ENCODE data around the gene NCOA6. TPM values are rescaled to one million over a fixed set of nuclear protein-coding genes. Genes with fewer than 3 reads are reported as not detected.

The NCOA6 gene
- polyA plus RNA-seq, 1 of the 3 experiments (the other 2 are of a cell fraction): 14.5 TPM

- TF ChIP-seq RXRA (IDR thresholded peaks at IDR 0.05; ENCODE audit: borderline replicate concordance, low read depth): no peak
These were observed 26.8 kb upstream of the NCOA6 start (continued) for GRCh38 chr20:34852298-34852697.

GRCh38 chr20:34850969-34851368, 25.5 kb upstream of the NCOA6 start:
- Histone ChIP-seq H3K4me2 (no peak overlapping the region), H3K36me3 (replicated peaks in 1 of 2; ENCODE audit: control insufficient read depth in 1 of 2, insufficient read depth in 2 of 2, low read length in 1 of 2) (peaks cover 7 to 41% of the 10 kb centered on the region in 2 experiments), H3K27ac (ENCODE audit: low read depth in 2 of 2, low read length in 1 of 2) (no peak overlapping the region), H3K9ac (no peak overlapping the region), H2AFZ (ENCODE audit: low read depth) (no peak overlapping the region), H3F3A (replicated peaks; ENCODE audit: insufficient read depth) (no peaks in the 10 kb centered on the region), H4K20me1 (ENCODE audit: insufficient read depth) (no peaks in the 10 kb centered on the region), H3K4me1 (ENCODE audit: control insufficient read depth in 1 of 2, insufficient read depth in 2 of 2, low read depth in 1 of 2, low read length in 1 of 2) (no peaks in the 10 kb centered on the region), H3K4me3 (ENCODE audit: low read depth in 2 of 2, low read length in 1 of 2) (no peak overlapping the region), H3K79me2 (ENCODE audit: insufficient read depth) (no peaks in the 10 kb centered on the region), H3K9me2 (no peaks in the 10 kb centered on the region), H3K27me3 (ENCODE audit: insufficient read depth) (no peaks in the 10 kb centered on the region), H3K9me3 (no peaks in the 10 kb centered on the region)
- POLR2A ChIA-PET: no interaction called here
- TF ChIP-seq IRF3 (IDR thresholded peaks at IDR 0.05; ENCODE audit: low read depth, low read length) (no peak), SMC3 (IDR thresholded peaks at IDR 0.05; ENCODE audit: low read depth, low read length) (no peak), NRF1 (IDR thresholded peaks at IDR 0.05; ENCODE audit: low read depth, low read length) (no peak)
- 95% methylated on average over 11 of the region's 14 CpGs for WGBS (ENCODE audit: low lambda C conversion rate)
- CTCF ChIA-PET: interaction anchor here (1.6 to 2.8 kb wide), 2 partner anchors 11 to 20 kb away, joined by 4 to 8 read pairs; no protein-coding TSS in a partner anchor
- no peak for DNase-seq

- no peaks in the 10 kb centered on the region for H3K79me2 ChIP-seq (ENCODE audit: insufficient read depth)
- no peak overlapping the region for H2AFZ ChIP-seq (ENCODE audit: low read depth)
- no peak for DNase-seq
- no peaks in the 10 kb centered on the region for H3K4me1 ChIP-seq (ENCODE audit: control insufficient read depth in 1 of 2, insufficient read depth in 2 of 2, low read depth in 1 of 2, low read length in 1 of 2)
- no peak overlapping the region for H3K4me2 ChIP-seq
- CTCF ChIA-PET: interaction anchor here (2.8 kb wide), 1 partner anchor 10 kb away, joined by 8 read pairs; no protein-coding TSS in a partner anchor
- H3K4me3 ChIP-seq (ENCODE audit: low read depth in 2 of 2, low read length in 1 of 2): no peak overlapping the region
- H3K27ac ChIP-seq (ENCODE audit: low read depth in 2 of 2, low read length in 1 of 2): no peak overlapping the region
- no peaks in the 10 kb centered on the region for H3K9me2 ChIP-seq
- H3F3A ChIP-seq (replicated peaks; ENCODE audit: insufficient read depth): no peaks in the 10 kb centered on the region
- peaks cover 7 to 34% of the 10 kb centered on the region in 2 experiments for H3K36me3 ChIP-seq (replicated peaks in 1 of 2; ENCODE audit: control insufficient read depth in 1 of 2, insufficient read depth in 2 of 2, low read length in 1 of 2)
- WGBS (ENCODE audit: low lambda C conversion rate): 97% methylated on average over 9 of the region's 9 CpGs
- POLR2A ChIA-PET: no interaction called here
- H3K9me3 ChIP-seq: no peaks in the 10 kb centered on the region
- no peak overlapping the region for H3K9ac ChIP-seq
- no peaks in the 10 kb centered on the region for H4K20me1 ChIP-seq (ENCODE audit: insufficient read depth)
- no peaks in the 10 kb centered on the region for H3K27me3 ChIP-seq (ENCODE audit: insufficient read depth)
- no peak for TF ChIP-seq FOXJ3 (CRISPR knock-in tag; IDR thresholded peaks at IDR 0.05)
- no peak for TF ChIP-seq REST (IDR thresholded peaks at IDR 0.05; ENCODE audit: low read depth, low read length)
- no peak for TF ChIP-seq FOXM1 (IDR thresholded peaks at IDR 0.05; ENCODE audit: low read depth)
- no peak for TF ChIP-seq EP300 (IDR thresholded peaks at IDR 0.05; ENCODE audit: borderline replicate concordance in 1 of 2, low read depth in 1 of 2, low read length in 1 of 2)
- TF ChIP-seq MEF2A (IDR thresholded peaks at IDR 0.05; ENCODE audit: borderline replicate concordance, low read depth): no peak
- TF ChIP-seq TAF1 (IDR thresholded peaks at IDR 0.05; ENCODE audit: borderline replicate concordance, low read depth, low read length): no peak
- no peak for TF ChIP-seq TEAD4 (IDR thresholded peaks at IDR 0.05; ENCODE audit: borderline replicate concordance, insufficient read depth)
- TF ChIP-seq NFIC (IDR thresholded peaks at IDR 0.05; ENCODE audit: borderline replicate concordance): no peak
- no peak for TF ChIP-seq MAX (IDR thresholded peaks at IDR 0.05; ENCODE audit: low read depth)
- no peak for TF ChIP-seq ELF1 (IDR thresholded peaks at IDR 0.05)
- TF ChIP-seq RAD21 (IDR thresholded peaks at IDR 0.05; ENCODE audit: low read length): no peak
- TF ChIP-seq YY1 (IDR thresholded peaks at IDR 0.05; ENCODE audit: low read depth): no peak
- no peak for TF ChIP-seq CHD2 (IDR thresholded peaks at IDR 0.05; ENCODE audit: low read length, partially characterized antibody)
- no peak for TF ChIP-seq JUND (IDR thresholded peaks at IDR 0.05)
- TF ChIP-seq EZH2phosphoT487 (IDR thresholded peaks at IDR 0.05; ENCODE audit: borderline replicate concordance, low read depth): no peak
- TF ChIP-seq PBX3 (IDR thresholded peaks at IDR 0.05): no peak
- no peak for TF ChIP-seq SIN3A (IDR thresholded peaks at IDR 0.05; ENCODE audit: borderline replicate concordance, low read depth, low read length)
- no peak for TF ChIP-seq RCOR1 (IDR thresholded peaks at IDR 0.05; ENCODE audit: low read length)
These were observed 24.3 kb upstream of the NCOA6 start for GRCh38 chr20:34849778-34850177.
